ENCODE measurements around the gene ASTL.
A peak's percentile ranks its signal among the peaks of the same experiment; 100 is the strongest.

ASTL gene

GRCh38 chr2:96146153-96146880, 8.0 kb upstream of the ASTL start:
- peak overlapping the region; percentile 75 for H3K4me2 ChIP-seq (ENCODE audit: insufficient read depth, low read length)
- ATAC-seq (ENCODE audit: insufficient read depth, low read depth) (peak; percentile 73), DNase-seq (peak; percentile 93)
- H4K20me1 ChIP-seq (ENCODE audit: insufficient read depth, low read length), result peaks cover 11% of the 10 kb centered on the region
- TF ChIP-seq EZH2 (IDR thresholded peaks at IDR 0.05; ENCODE audit: borderline replicate concordance, low read depth, low read length, severe bottlenecking) (no peak), CTCF (IDR thresholded peaks at IDR 0.05; ENCODE audit: borderline replicate concordance, extremely low read depth, low read length, poor library complexity, severe bottlenecking) (no peak)
- H3K27ac ChIP-seq (ENCODE audit: low read length), result peak overlapping the region; percentile 86
- peak overlapping the region; percentile 21 to 66; a peak in 3 of 4 replicates for H3K4me3 ChIP-seq (ENCODE audit: low read depth in 1 of 2, low read length in 2 of 2)
- no peaks in the 10 kb centered on the region for H3K9me3 ChIP-seq (ENCODE audit: insufficient read depth, low read length, severe bottlenecking)
- H3K4me1 ChIP-seq (ENCODE audit: insufficient read depth, low read length), result peaks cover 61% of the 10 kb centered on the region
- no peaks in the 10 kb centered on the region for H3K27me3 ChIP-seq (ENCODE audit: insufficient read depth, low read length, poor library complexity)
- peak overlapping the region; percentile 82 for H3K9ac ChIP-seq (ENCODE audit: low read depth, low read length)
- peaks cover 14% of the 10 kb centered on the region for H3K79me2 ChIP-seq (ENCODE audit: insufficient read depth, low read length)
- peak overlapping the region; percentile 90 for H2AFZ ChIP-seq (ENCODE audit: low read depth, low read length)
- peaks cover 12% of the 10 kb centered on the region for H3K36me3 ChIP-seq (ENCODE audit: insufficient read depth, low read length)

- no peaks in the 10 kb centered on the region for H3K9me3 ChIP-seq (ENCODE audit: insufficient read depth, low read length, severe bottlenecking)
- TF ChIP-seq EZH2 (IDR thresholded peaks at IDR 0.05; ENCODE audit: borderline replicate concordance, low read depth, low read length, severe bottlenecking), result no peak
- TF ChIP-seq CTCF (IDR thresholded peaks at IDR 0.05; ENCODE audit: borderline replicate concordance, extremely low read depth, low read length, poor library complexity, severe bottlenecking), result no peak
- no peak for ATAC-seq (ENCODE audit: insufficient read depth, low read depth)
- no peak for DNase-seq
- no peaks in the 10 kb centered on the region for H3K27me3 ChIP-seq (ENCODE audit: insufficient read depth, low read length, poor library complexity)
- peaks cover 14% of the 10 kb centered on the region for H3K79me2 ChIP-seq (ENCODE audit: insufficient read depth, low read length)
- peak overlapping the region; percentile 21 to 66; a peak in 3 of 4 replicates for H3K4me3 ChIP-seq (ENCODE audit: low read depth in 1 of 2, low read length in 2 of 2)
- peak overlapping the region; percentile 86 for H3K27ac ChIP-seq (ENCODE audit: low read length)
- H3K36me3 ChIP-seq (ENCODE audit: insufficient read depth, low read length), result peaks cover 12% of the 10 kb centered on the region
- H3K4me1 ChIP-seq (ENCODE audit: insufficient read depth, low read length), result peaks cover 59% of the 10 kb centered on the region
- H3K4me2 ChIP-seq (ENCODE audit: insufficient read depth, low read length), result peak overlapping the region; percentile 75
- H4K20me1 ChIP-seq (ENCODE audit: insufficient read depth, low read length), result peaks cover 11% of the 10 kb centered on the region
- peak overlapping the region; percentile 90 for H2AFZ ChIP-seq (ENCODE audit: low read depth, low read length)
- peak overlapping the region; percentile 82 for H3K9ac ChIP-seq (ENCODE audit: low read depth, low read length)
Measured at GRCh38 chr2:96145848-96146152, 7.5 kb upstream of the ASTL start.

- Histone ChIP-seq H3K79me2 (ENCODE audit: insufficient read depth, low read length) (peaks cover 14% of the 10 kb centered on the region), H3K36me3 (ENCODE audit: insufficient read depth, low read length) (peaks cover 12% of the 10 kb centered on the region), H3K4me1 (ENCODE audit: insufficient read depth, low read length) (peaks cover 59% of the 10 kb centered on the region), H3K27me3 (ENCODE audit: insufficient read depth, low read length, poor library complexity) (no peaks in the 10 kb centered on the region), H3K4me3 (ENCODE audit: low read depth in 1 of 2, low read length in 2 of 2) (peak within 1 kb of the TSS; percentile 26 to 66; a peak in 3 of 4 replicates), H2AFZ (ENCODE audit: low read depth, low read length) (peak within 1 kb of the TSS; percentile 90), H4K20me1 (ENCODE audit: insufficient read depth, low read length) (peaks cover 11% of the 10 kb centered on the region), H3K4me2 (ENCODE audit: insufficient read depth, low read length) (peak within 1 kb of the TSS; percentile 75), H3K27ac (ENCODE audit: low read length) (peak within 1 kb of the TSS; percentile 86), H3K9ac (ENCODE audit: low read depth, low read length) (peak within 1 kb of the TSS; percentile 82), H3K9me3 (ENCODE audit: insufficient read depth, low read length, severe bottlenecking) (no peaks in the 10 kb centered on the region)
- TF ChIP-seq CTCF (IDR thresholded peaks at IDR 0.05; ENCODE audit: borderline replicate concordance, extremely low read depth, low read length, poor library complexity, severe bottlenecking) (no peak), EZH2 (IDR thresholded peaks at IDR 0.05; ENCODE audit: borderline replicate concordance, low read depth, low read length, severe bottlenecking) (no peak)
- ATAC-seq (ENCODE audit: insufficient read depth, low read depth) (peak; percentile 70), DNase-seq (peak; percentile 87)
Measured at GRCh38 chr2:96145036-96145847, 6.9 kb upstream of the ASTL start, which contains the start of gene DUSP2. Gene DUSP2, minus strand, starts transcription at chr2:96145440. Its CDS starts 86 bp downstream, at chr2:96145354.

Data from DND-41 (cell line).